Measurements from ENCODE around the gene LILRB2.
"Not testable (repeated sequence)": the region's sequence is repeated elsewhere in the genome, so short reads cannot be mapped to it uniquely, and the experiment has no call there.

The LILRB2 gene

GRCh38 chr19:54273821-54274220 is 7.1 kb downstream of the LILRB2 start:
- no peak for DNase-seq (ENCODE audit: low read depth in 3 of 3)

GRCh38 chr19:54272181-54272580 is 8.7 kb downstream of the LILRB2 start:
- not testable (repeated sequence) for DNase-seq (ENCODE audit: low read depth in 3 of 3)

GRCh38 chr19:54271587-54271986 is 9.3 kb downstream of the LILRB2 start:
- DNase-seq (ENCODE audit: low read depth in 3 of 3), result not testable (repeated sequence)

GRCh38 chr19:54271106-54271505 is 9.8 kb downstream of the LILRB2 start:
- DNase-seq (ENCODE audit: low read depth in 3 of 3), result no peak

- DNase-seq (ENCODE audit: low read depth in 3 of 3), result no peak
These were observed 12.0 kb downstream of the LILRB2 start for GRCh38 chr19:54268936-54269335.

- peak; percentile 27 to 52 (median 39) for DNase-seq (ENCODE audit: low read depth in 3 of 3)
These were observed 14.8 kb downstream of the LILRB2 start for GRCh38 chr19:54266133-54266532.

GRCh38 chr19:54262470-54262869 is 18.4 kb downstream of the LILRB2 start:
- no peak for DNase-seq (ENCODE audit: low read depth in 3 of 3)

- DNase-seq (ENCODE audit: low read depth in 3 of 3), result no peak
These were observed 18.8 kb downstream of the LILRB2 start for GRCh38 chr19:54262066-54262465.

GRCh38 chr19:54257116-54257480 is 23.8 kb downstream of the LILRB2 start, which contains the start of gene LILRB5:
TSS of gene LILRB5 (minus strand) at chr19:54257273. CDS start at chr19:54257193, 80 bp downstream.
- DNase-seq (ENCODE audit: low read depth in 3 of 3), result no peak

GRCh38 chr19:54256250-54257115 is 24.4 kb downstream of the LILRB2 start:
- no peak for DNase-seq (ENCODE audit: low read depth in 3 of 3)

- no peak for DNase-seq (ENCODE audit: low read depth in 3 of 3)
These were observed 25.7 kb downstream of the LILRB2 start for GRCh38 chr19:54255105-54255775.

- DNase-seq (ENCODE audit: low read depth in 3 of 3), result no peak
These were observed 26.6 kb downstream of the LILRB2 start for GRCh38 chr19:54254195-54254906.

- no peak for DNase-seq (ENCODE audit: low read depth in 3 of 3)
These were observed 27.3 kb downstream of the LILRB2 start for GRCh38 chr19:54253331-54254194.

- DNase-seq (ENCODE audit: low read depth in 3 of 3), result no peak
These were observed 28.1 kb downstream of the LILRB2 start for GRCh38 chr19:54252845-54253244.

- DNase-seq (ENCODE audit: low read depth in 3 of 3), result no peak
These were observed 28.7 kb downstream of the LILRB2 start for GRCh38 chr19:54252243-54252642.

- DNase-seq (ENCODE audit: low read depth in 3 of 3), result no peak
These were observed 32.8 kb downstream of the LILRB2 start for GRCh38 chr19:54248016-54248601.

- DNase-seq (ENCODE audit: low read depth in 3 of 3), result no peak
These were observed 33.6 kb downstream of the LILRB2 start for GRCh38 chr19:54247106-54247930.

GRCh38 chr19:54245936-54246335 is 35.0 kb downstream of the LILRB2 start:
- no peak for DNase-seq (ENCODE audit: low read depth in 3 of 3)

GRCh38 chr19:54243809-54244208 is 37.1 kb downstream of the LILRB2 start:
- not testable (repeated sequence) for DNase-seq (ENCODE audit: low read depth in 3 of 3)

GRCh38 chr19:54242646-54243045 is 38.3 kb downstream of the LILRB2 start, which contains the start of gene LILRA6:
TSS of gene LILRA6 (minus strand) at chr19:54242790.
- DNase-seq (ENCODE audit: low read depth in 3 of 3), result not testable (repeated sequence)

Data from stimulated activated CD4-positive, alpha-beta T cell treated with anti-CD3 and anti-CD28 coated beads, TNF-alpha, amount 100 ng/mL, for 4 hours (primary cell).